Vagina (tissue), 2 donors: ENCODE results near the gene SCAI.

Source experiments
- POLR2A ChIP-seq, 2 donors: fragments of 450-650 bp; IDR thresholded peaks; one replicate each; pipeline ENCODE4 v1.6.1; 2017; ENCODE audit warnings: antibody characterized with exemption in 2 of 2, mild to moderate bottlenecking in 2 of 2, moderate library complexity in 2 of 2
- TF ChIP-seq, protein P1 (sequence below), 3 experiments: fragments of 450-650 bp in 2 of 3; fragments of 200-600 bp in 1 of 3; sonication (generic) in 1 of 3; IDR thresholded peaks; one replicate each; pipeline ENCODE4 v1.5.1; 2017 to 2019; ENCODE audit warnings: antibody characterized with exemption in 3 of 3, mild to moderate bottlenecking in 2 of 3, moderate library complexity in 2 of 3

GRCh38 chr9:125126019-125126746 lies 17.1 kb downstream of the SCAI start:
- TF ChIP-seq POLR2A (IDR thresholded peaks at IDR 0.05), result no peak
- TF ChIP-seq, protein P1, sequence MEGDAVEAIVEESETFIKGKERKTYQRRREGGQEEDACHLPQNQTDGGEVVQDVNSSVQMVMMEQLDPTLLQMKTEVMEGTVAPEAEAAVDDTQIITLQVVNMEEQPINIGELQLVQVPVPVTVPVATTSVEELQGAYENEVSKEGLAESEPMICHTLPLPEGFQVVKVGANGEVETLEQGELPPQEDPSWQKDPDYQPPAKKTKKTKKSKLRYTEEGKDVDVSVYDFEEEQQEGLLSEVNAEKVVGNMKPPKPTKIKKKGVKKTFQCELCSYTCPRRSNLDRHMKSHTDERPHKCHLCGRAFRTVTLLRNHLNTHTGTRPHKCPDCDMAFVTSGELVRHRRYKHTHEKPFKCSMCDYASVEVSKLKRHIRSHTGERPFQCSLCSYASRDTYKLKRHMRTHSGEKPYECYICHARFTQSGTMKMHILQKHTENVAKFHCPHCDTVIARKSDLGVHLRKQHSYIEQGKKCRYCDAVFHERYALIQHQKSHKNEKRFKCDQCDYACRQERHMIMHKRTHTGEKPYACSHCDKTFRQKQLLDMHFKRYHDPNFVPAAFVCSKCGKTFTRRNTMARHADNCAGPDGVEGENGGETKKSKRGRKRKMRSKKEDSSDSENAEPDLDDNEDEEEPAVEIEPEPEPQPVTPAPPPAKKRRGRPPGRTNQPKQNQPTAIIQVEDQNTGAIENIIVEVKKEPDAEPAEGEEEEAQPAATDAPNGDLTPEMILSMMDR (IDR thresholded peaks at IDR 0.05), result no peak
